ENCODE measurements around the gene GALNTL6. TPM values are rescaled to one million over a fixed set of nuclear protein-coding genes. Genes with fewer than 3 reads are reported as not detected.
"Not testable (repeated sequence)": the region's sequence is repeated elsewhere in the genome, so short reads cannot be mapped to it uniquely, and the experiment has no call there.

GALNTL6 gene
- total RNA-seq, 1 donor from 2014 or later = not detected

DNA sequence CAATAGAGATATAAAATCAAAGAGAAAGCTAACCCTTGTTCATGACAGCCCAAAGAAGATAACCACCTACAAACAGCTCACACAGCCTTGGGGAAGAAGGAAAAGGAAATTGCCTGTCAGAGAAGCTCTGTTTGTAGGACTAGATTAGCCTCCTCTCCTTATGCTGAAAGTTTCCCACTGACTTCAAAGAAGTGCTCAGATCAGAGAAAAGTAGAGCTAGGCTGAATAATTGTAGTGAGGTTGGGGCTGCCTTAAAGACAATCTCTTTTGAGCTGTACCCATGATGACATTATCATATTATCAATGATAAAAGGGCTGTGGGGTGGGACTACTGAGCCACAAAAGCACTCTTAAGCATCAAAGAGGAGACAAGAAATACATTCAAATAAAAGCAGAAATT lies 1132.4 kb downstream of the GALNTL6 start:
- no peak for DNase-seq (ENCODE audit: low read depth)

DNA sequence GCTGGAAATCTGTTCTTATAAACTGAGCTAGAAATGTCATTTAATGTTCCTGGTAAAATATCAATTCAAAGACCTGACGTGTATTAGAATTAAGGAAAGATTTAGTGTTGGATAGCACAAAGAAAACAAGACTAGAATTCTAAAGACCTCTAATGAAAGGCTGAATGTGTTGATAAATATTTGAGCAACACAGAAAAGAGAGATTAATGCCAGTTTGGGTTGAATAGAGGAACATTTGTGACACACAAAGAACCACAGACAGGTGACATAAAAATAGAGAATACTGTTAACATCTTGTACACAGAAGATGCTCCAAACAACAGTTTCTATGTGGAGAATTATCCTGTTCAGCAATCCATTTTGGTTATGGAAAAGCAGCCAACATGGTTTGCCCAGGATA lies 1133.3 kb downstream of the GALNTL6 start:
- DNase-seq (ENCODE audit: low read depth) = no peak

DNA sequence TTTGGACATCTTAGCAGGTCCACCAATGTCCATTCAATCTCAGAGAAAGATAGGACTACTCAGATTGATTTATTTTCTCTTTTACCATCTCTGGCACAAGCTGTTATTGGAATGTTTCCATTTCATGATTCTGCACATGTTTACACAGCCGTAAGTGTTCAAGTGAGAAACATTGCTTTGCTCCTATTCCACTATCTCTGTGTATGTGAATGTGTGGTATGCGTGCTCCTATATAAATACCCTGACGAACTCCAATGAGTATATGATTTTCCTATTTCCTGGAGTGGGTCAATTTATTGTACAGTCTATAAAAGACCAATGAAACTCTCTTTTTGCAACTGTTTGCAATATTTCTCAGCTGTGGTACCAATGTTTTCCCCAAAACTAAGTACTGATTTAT lies 1134.4 kb downstream of the GALNTL6 start:
- no peak for DNase-seq (ENCODE audit: low read depth)

DNA sequence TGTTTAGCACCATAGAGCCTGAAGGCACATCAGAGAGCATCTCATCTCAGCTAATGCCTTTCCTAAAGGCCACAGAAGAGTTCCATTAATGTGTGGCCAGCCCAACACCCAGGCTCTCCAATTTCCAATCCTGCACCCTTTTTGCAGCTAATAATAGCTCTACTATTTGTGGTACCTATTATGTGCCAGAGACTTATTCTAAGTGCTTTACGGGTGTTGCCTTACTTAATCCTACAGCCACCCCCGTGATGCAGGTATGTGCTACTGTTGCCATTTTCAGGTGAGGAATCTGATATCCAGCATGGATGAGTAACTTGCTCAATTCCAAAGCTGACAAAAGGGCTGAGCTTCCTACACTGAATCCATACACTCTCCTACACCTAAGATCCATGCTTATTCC lies 1137.8 kb downstream of the GALNTL6 start:
- DNase-seq (ENCODE audit: low read depth) = no peak

DNA sequence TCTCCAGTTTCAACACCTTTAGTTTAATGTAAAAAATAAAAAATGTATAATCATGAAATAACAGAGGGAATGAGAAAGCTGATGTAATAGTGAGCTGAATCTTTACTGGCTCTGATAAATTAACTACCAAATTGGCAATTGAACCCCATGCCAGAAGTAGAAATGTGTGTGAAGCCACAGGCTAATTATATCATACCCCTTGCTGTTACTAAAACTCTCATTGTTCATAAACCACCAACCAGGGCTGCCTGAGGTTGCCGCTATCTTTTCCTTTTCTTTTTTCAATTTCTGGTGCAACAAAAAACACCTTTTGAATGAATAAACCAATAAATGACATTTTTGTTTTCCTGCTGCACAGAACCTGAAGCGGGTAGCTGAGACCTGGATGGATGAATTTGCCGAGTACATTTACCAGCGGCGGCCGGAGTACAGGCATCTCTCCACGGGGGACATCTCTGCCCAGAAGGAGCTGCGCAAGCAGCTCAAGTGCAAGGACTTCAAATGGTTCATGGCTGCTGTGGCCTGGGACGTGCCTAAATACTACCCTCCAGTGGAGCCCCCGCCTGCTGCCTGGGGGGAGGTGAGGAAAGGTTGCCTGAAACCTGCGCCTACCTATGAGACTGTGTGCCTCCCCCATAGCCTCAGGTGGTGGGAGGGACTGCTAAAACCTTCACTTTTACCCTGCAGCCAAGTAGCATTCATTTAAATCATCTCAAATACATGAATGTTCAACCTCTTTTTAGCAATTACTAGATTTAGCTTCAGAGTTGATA lies 1138.7 kb downstream of the GALNTL6 start:
- DNase-seq (ENCODE audit: low read depth) = no peak

DNA sequence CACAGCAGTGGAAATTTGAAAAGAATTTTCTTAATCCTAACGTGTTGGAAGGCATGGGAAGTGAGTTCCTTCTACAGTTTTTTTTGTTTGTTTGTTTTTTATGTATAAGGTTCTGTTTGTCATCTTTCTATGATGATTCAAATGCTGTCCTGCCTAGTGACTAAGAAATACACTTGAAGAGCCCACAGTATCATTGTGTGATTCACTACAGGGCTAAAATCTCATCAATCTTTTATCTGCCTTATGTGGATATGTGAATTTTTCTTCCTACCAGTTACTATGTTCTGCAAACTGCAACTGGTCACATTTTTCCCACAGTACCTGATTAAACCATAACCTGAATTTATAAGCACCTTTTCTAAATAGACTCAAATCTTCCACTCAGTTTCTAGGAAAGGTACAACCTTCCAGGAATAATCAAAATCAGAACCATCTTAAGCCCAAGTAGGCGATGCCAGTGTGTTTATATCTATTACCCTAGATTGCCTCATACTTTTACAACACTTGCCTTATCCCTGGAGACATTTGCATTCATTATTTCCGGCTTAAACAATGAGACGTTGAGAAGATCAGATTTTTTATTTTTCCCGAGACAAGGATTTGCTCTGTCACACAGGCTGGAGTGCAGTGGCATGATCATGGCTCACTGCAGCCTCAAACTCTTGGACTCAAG lies 1140.8 kb downstream of the GALNTL6 start:
- no peak for DNase-seq (ENCODE audit: low read depth)

DNA sequence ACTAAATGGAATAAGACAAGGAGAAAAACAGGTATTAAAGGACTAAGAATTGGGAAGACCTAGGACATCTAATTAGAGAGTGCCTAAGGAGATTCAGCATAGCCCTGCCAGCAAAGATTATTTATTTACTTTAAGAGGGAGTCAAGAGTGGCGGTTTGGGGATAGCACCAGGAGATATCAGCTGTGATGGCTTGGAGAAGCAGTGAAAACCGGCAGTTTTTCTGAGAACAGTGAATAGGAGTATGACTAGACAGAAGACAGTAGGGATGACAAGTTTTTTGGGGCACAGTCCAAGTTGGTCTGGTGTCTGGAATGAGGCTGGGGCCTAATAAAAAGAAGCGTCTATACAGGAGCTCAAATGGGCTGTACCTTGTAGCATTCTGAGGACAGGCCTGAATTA lies 1143.1 kb downstream of the GALNTL6 start:
- not testable (repeated sequence) for DNase-seq (ENCODE audit: low read depth)

DNA sequence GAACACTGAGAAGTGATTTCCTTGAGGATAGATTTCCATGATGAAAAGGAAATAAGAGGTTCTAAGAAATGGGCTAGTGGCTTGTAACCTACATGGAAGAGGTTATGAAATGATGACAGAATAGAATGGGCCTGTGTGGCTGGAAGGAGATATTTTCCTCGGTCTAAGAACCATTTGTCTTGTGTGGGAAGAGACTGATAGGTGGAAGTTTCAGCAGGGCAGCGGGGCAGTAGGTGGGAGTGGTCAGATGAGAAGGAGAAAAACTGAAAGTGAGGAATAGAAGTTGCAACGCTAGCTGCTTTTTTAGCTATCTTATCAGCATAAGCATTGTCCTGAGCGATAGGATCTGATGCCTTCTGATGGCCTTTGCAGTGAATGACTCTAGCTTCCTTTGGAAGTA lies 1144.0 kb downstream of the GALNTL6 start:
- DNase-seq (ENCODE audit: low read depth) = no peak

DNA sequence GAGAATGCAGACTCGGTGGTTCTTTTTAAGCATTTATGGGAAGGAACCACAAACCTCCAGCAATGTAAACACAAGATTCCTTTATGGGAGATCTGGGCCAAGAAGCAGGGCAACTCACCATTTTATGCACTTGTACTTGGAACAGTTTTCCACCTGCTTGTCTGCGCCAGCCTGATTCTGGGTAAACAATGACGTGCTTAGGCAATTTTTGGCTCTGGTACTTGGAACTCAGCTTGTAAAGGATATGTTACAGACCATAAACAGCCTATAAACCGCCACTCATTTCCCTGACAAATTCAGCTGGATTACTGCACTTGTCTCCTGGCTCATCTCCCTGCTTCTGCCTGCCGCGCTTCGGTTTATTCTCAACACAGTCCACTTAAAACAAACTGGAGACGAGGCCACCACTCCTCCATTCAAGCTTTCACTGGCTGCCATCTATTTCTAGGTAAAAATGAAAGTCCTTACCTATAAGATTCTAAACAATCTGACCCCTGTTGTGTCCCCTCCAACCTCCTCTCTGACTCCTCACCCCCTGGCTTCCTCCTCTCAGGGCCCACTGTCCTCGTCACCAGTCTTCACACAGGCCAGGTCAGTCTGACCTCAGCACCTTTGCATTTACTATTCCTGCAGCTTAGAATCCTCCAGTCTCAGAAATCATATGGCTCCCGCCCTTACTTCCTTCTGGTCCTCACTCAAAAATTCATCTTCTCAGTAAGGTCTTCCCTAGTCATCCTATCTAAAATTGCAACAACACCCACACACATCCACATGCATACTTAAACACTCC lies 1149.6 kb downstream of the GALNTL6 start:
- DNase-seq (ENCODE audit: low read depth) = peak; percentile 73

DNA sequence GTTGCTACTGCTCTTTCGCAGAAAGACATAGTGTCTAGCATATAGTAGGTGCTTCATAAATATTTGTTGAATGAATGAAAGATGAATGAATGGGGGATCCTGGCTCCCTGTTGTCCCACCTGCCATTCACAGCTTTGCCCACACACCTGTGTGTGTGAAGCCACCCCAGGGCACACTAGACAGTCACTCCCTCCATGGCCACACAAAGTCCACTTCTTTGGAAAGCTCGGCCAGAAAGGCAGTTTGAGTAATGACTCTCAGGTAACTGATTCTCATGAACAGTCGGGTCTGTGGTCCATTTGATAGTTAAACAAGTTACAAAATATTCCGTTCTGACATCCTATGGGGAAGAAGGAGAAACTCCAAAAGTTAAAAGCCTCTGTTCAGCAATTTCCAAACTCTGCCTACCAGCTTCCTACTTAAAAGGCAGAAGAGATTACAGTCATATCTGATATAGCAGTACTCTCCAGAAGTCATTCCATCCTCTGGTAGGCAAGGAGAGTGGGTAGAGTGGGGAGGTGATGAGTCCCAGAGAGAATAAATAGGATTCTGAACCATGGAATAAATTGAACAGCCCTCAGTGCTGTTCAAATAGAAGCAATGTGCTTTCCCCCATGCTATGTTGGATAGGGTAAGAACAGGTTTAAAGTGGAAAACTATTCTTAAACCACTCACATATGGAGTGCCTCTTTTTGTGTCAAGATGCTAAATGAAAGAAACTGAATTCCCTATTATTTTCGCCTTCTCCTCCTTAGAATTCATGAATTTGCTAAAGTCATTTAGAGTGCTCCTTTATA lies 1150.5 kb downstream of the GALNTL6 start:
- no peak for DNase-seq (ENCODE audit: low read depth)

DNA sequence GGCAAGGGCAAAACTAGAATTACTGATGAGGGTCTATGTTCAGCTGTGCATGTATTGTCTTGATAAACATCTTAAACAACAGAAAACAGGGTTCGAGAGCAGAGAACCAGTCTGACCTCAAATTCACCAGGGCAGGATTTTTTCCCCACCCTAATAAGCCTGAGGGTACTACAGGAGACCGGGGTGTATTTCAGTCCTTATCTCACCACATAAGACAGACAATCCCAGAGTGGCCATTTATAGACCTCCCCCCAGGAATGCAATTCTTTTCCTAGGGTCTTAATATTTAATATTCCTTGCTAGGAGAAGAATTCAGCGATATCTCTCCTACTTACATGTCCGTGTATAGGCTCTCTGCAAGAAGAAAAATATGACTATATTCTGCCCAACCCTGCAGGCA lies 1157.0 kb downstream of the GALNTL6 start:
- DNase-seq (ENCODE audit: low read depth) = not testable (repeated sequence)

DNA sequence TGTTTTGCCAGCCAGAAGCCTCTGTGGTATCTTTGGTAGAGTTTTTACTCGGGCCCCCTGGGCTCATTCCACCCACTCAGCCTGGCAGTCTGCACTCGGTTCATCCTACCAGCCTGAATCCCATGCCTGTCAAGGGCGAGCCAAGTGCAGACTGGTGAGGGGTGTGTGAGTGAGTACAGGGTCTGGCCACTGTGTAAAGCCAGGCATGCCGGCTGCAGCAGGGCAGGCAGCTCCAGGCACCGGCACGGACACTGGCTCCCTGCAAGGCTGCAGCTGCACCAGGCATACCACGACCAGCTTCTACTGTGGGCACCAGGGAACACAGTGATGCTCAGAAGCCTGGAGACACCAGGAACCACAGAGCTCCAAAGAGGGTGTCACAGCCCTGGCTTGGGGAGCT lies 1161.4 kb downstream of the GALNTL6 start:
- DNase-seq (ENCODE audit: low read depth) = no peak

DNA sequence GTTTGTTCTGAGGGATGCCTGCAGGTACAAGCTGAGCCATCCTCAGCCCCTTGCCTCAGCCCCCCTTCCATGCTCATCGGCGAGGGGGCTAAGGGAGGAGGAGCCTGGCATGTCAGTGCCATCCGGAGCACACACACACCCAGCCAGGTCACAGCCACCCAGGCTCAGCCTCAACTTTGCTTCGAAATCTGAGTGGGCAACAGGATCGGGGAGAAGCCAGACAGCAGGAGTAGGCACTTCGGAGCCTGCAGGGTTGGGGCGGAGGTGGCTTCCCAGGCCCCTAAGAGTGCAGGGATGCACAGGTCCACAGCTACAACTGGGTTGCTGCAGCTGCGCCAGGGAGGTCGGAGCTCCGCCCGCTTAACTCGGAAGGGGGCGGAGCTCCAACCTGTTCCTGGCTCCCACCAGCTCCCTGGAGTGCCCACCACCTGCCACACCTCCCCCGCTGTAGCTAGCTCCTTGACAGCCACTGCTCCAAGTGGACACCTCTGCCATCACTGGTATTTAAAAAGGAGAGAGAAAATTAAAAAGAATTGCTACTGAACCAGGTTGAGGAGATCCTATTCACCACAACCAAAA lies 1162.5 kb downstream of the GALNTL6 start:
- DNase-seq (ENCODE audit: low read depth) = no peak

DNA sequence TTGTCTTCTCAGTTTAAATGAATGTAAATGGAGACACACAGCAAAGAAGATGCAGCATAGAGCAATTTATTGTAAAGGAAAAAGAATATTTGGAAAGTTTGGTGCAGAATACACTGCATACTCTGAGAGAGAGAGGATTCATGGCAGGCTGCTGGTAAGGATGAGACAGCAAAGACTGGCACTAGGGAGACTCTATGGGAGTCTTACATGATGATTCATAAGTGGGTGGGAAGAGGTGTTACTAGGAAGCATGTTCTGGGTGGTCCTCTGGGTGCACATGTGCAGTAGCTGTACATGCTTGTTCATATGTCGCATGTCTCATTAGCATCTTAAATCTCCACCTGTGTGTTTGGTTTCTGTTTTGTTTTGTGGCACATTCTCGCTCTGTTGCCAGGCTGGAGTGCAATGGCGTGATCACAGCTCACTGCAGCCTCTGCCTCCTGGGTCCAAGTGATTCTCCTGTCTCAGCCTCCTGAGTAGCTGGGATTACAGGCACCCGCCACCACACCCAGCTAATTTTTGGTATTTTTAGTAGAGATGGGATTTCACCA lies 1164.4 kb downstream of the GALNTL6 start:
- DNase-seq (ENCODE audit: low read depth) = not testable (repeated sequence)

DNA sequence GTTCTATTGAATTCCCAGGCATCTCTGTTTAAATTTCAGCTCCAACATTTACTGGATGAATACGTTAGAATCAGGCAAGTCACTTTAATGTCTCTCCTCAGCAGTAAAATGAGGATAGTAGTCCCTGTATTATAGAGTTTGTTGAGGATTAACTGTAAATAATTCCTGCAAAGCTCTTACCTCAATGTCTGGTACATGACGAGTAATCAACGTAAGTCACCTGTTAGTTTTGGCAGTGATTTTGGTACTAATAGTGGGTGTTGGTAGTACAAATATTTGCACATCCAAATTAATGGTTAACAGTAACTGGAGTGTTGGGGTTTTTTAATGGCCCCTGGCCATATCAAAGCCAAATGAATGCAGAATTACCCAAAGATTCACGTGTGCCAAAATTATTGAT lies 1165.6 kb downstream of the GALNTL6 start:
- DNase-seq (ENCODE audit: low read depth) = peak; percentile 57

DNA sequence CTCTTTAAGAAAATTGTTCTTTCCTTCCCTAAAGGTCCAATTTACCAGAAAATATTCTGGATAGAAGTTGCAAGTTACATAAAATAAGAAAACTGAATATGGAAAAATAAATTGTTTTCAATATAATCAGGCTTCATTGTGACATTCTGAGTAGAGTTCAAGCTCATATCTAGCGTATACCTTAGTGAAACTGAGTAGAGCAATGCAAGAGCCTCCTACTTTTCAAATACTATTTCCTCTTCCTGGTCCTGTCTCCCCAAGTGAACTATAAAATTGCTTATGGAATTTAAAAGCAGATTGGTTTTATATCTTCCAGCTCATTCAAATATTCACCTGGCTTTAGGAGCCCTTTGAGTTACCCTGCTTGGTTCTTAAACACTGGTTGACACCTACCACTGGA lies 1166.1 kb downstream of the GALNTL6 start:
- no peak for DNase-seq (ENCODE audit: low read depth)

DNA sequence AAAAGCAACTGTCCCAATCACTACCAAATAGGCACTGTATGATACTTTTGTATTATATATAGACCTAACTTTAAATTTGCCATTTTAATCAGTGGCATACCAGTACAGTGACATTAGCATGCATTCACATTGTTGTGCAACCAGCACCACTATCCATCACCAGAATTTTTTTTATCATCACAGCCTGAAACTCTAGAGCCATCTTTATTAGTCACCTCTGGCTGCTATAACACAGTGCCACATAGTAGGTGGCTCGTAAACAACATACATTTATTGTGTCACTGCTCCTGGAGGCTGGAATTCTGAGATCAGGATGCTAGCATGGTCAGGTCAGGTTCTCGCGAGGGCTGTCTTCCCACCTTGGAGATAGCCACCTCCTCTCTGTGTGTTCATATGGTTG lies 1167.0 kb downstream of the GALNTL6 start:
- no peak for DNase-seq (ENCODE audit: low read depth)

DNA sequence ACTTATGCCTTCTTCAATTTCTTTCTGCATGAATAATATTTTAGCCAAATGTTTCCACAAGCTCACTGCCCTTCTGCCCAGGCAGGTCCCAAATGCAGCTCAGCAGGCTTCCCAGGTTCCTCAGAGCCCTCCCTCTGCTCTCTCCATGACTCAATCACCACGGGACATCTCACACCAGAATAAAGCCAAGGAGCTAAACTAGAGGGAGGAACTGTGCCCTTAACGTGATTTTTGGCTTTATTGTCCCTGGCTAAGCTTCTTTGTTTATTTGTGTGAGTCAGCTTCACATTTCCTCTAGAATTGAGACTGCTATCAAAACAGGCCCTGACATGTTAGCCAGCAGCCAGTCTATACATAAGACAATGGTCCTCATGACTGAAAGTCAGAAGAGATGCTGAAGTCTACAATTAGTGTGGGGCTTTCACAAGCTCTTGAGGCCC lies 1169.0 kb downstream of the GALNTL6 start:
- peak; percentile 88 for DNase-seq (ENCODE audit: low read depth)

DNA sequence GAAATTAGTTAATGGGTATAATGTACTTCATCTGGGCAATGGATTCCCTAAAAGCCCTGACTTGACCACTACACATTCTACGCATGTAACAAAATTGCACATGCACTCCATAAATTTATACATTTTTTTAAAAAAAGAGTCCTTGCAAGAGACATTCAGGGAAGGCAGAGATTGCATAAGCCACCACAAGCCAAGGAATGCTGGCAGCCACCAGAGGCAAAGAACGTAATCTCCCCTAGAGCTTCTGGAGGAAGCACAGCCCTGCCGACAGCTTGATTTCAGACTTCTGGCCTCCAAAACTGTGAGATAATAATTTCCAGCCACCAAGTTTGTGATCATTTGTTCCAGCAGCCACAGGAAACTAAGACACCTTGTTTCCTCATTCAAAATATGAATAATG lies 1169.8 kb downstream of the GALNTL6 start:
- DNase-seq (ENCODE audit: low read depth) = no peak

DNA sequence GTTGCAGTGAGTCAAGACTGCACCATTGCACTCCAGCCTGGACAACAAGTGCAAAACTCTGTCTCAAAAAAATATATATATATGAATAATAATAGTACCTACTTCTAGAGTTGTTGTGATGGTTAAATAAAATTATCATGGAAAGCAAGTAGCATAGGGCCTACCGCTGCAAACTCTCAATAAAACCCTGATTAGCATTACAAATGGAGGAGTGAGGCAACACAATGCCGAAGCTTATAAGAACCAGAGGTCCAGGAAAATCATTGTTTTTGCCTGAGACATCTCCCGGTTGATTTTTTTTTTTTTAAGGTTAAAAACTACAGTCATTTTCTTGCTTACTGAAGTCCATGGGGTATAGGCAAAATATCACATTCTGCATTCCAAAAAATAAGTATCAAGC lies 1170.4 kb downstream of the GALNTL6 start:
- no peak for DNase-seq (ENCODE audit: low read depth)

DNA sequence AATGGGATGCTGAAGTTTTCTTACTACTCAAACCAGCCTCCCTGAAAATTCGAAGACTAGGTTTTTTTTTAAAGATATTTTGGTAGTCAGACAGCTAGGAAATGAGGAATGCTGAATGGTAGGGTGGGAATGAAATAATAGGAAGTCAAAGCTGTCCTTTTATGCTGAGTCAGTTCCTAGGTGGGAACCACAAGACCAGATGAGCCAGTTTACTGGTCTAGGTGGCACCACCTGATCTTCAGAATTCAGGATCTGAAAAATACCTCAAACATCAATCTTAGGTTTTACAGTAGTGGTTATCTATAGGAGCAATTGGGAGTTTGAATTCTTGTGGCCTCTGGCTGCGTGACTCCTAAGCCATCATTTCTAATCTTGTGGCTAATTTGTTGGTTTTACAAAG lies 1172.3 kb downstream of the GALNTL6 start:
- DNase-seq (ENCODE audit: low read depth) = peak; percentile 10

All from renal cortical epithelial cell (primary cell).